H1 (cell line): ENCODE data around the gene DDX49. TPM values are rescaled to one million over a fixed set of nuclear protein-coding genes. Genes with fewer than 3 reads are reported as not detected.

ENCODE experiments used
- ASH2L ChIP-seq: fragments of 200-600, 300-600 bp; sonication (generic); IDR thresholded peaks from one replicate; pipeline ENCODE4 v1.7.1; 2017; ENCODE audit warnings: low read length
- BACH1 ChIP-seq: IDR thresholded peaks from 2 replicates; pipeline ENCODE4 v1.6.1; 2012; ENCODE audit warnings: low read length, improper control_type of control experiment
- BCL11A ChIP-seq, 2 experiments: IDR thresholded peaks; one replicate each; pipeline ENCODE4 v1.6.1; 2011; ENCODE audit warnings: low read depth in 2 of 2, low read length in 2 of 2, mild to moderate bottlenecking in 2 of 2
- CBX5 ChIP-seq: fragments of 300-800, 300-1000 bp; sonication (generic); IDR thresholded peaks from 2 replicates; pipeline ENCODE4 v1.7.1; 2016; ENCODE audit warnings: antibody characterized with exemption, low read length, low read depth
- CHD1 ChIP-seq: IDR thresholded peaks from 2 replicates; pipeline ENCODE4 v1.6.1; 2012; ENCODE audit warnings: low read depth, low read length, improper control_type of control experiment
- EGR1 ChIP-seq: IDR thresholded peaks from 2 replicates; pipeline ENCODE4 v1.6.1; 2011; ENCODE audit warnings: low read depth, low read length, borderline replicate concordance
- GTF2F1 ChIP-seq: IDR thresholded peaks from 2 replicates; pipeline ENCODE4 v1.6.1; 2012; ENCODE audit warnings: low read depth, low read length, improper control_type of control experiment, borderline replicate concordance
- JUND ChIP-seq: IDR thresholded peaks from 2 replicates; pipeline ENCODE4 v1.6.1; 2011; ENCODE audit warnings: mild to moderate bottlenecking, improper control_type of control experiment, low read length
- KDM4A ChIP-seq: IDR thresholded peaks from one replicate; pipeline ENCODE4 v1.7.1; 2012; ENCODE audit warnings: low read depth, mild to moderate bottlenecking, moderate library complexity, low read length, inconsistent platforms; ENCODE audit not compliant: severe bottlenecking
- MAFK ChIP-seq: IDR thresholded peaks from 2 replicates; pipeline ENCODE4 v1.6.1; 2012; ENCODE audit warnings: low read depth, mild to moderate bottlenecking, improper control_type of control experiment, low read length
- NANOG ChIP-seq: IDR thresholded peaks from 2 replicates; pipeline ENCODE4 v1.6.1; 2011; ENCODE audit warnings: low read length, low read depth, mild to moderate bottlenecking, inconsistent platforms; ENCODE audit not compliant: insufficient read depth, poor library complexity, severe bottlenecking
- NRF1 ChIP-seq: IDR thresholded peaks from 2 replicates; pipeline ENCODE4 v1.6.1; 2011; ENCODE audit warnings: mild to moderate bottlenecking, low read depth, low read length, improper control_type of control experiment
- PHF8 ChIP-seq: fragments of 200-600 bp; sonication (generic); conservative IDR thresholded peaks from 2 replicates; pipeline ENCODE4 v1.7.1; 2012; ENCODE audit warnings: low read depth, mild to moderate bottlenecking, inconsistent platforms, low read length, moderate library complexity
- POLR2AphosphoS5 ChIP-seq: IDR thresholded peaks from 2 replicates; pipeline ENCODE4 v1.6.1; 2011; ENCODE audit warnings: low read depth, low read length
- POU5F1 ChIP-seq: IDR thresholded peaks from 2 replicates; pipeline ENCODE4 v1.6.1; 2011; ENCODE audit warnings: low read depth, mild to moderate bottlenecking, low read length, moderate library complexity
- RXRA ChIP-seq: IDR thresholded peaks from 2 replicates; pipeline ENCODE4 v1.6.1; 2011; ENCODE audit warnings: low read depth, mild to moderate bottlenecking, low read length, moderate library complexity; ENCODE audit not compliant: insufficient read depth
- SAP30 ChIP-seq: fragments of 300-600 bp; sonication (generic); IDR thresholded peaks from 2 replicates; pipeline ENCODE4 v1.7.1; 2012; ENCODE audit warnings: low read length, moderate library complexity, mild to moderate bottlenecking, inconsistent platforms; ENCODE audit not compliant: insufficient read depth, insufficient replicate concordance
- SIX5 ChIP-seq: IDR thresholded peaks from 2 replicates; pipeline ENCODE4 v1.6.1; 2011; ENCODE audit warnings: mild to moderate bottlenecking, low read depth, low read length
- SP1 ChIP-seq: IDR thresholded peaks from 2 replicates; pipeline ENCODE4 v1.6.1; 2011; ENCODE audit warnings: low read depth, low read length
- SUZ12 ChIP-seq: fragments of 200-600 bp; sonication (generic); IDR thresholded peaks from 2 replicates; pipeline ENCODE4 v1.6.1; 2012; ENCODE audit warnings: mild to moderate bottlenecking, inconsistent platforms, low read length, moderate library complexity, mixed read lengths
- polyA plus RNA-seq, 7 experiments: library from polyadenylated mRNA; depleted of rRNA in 3 of 7; stranded (reverse) in 5 of 7; unstranded in 2 of 7; fragments of >200 nt in 5 of 7; fragments of 200-250 nt in 2 of 7; gene quantifications; 1 replicate in 5 of 7; 2 replicates in 1 of 7; 4 replicates in 1 of 7; pipeline versions ENCODE4 v1.2.1 to v1.2.3, GENCODE V29; 2011 to 2013; ENCODE audit warnings: missing spikeins in 2 of 7, mixed read lengths in 2 of 7
- total RNA-seq: library from RNA; stranded (reverse); fragmentation: NEBNext Ultra II Directional; extraction: Animal tissue kit (Norgen Biotek cat#: 25700); gene quantifications from 2 replicates; pipeline ENCODE4 v1.2.1, GENCODE V29; 2021
- TF ChIP-seq, protein P1 (sequence below): IDR thresholded peaks from 2 replicates; pipeline ENCODE4 v1.6.1; 2011; ENCODE audit warnings: low read length, improper control_type of control experiment
- TF ChIP-seq, protein P2 (sequence below): IDR thresholded peaks from 2 replicates; pipeline ENCODE4 v1.6.1; 2012; ENCODE audit warnings: inconsistent platforms

Gene DDX49
- total and polyA plus RNA-seq, 2 of the 8 experiments (the other 6 are each of a cell fraction or from before 2014, with no cell fraction given), result 41.3 to 46.5 TPM

DNA sequence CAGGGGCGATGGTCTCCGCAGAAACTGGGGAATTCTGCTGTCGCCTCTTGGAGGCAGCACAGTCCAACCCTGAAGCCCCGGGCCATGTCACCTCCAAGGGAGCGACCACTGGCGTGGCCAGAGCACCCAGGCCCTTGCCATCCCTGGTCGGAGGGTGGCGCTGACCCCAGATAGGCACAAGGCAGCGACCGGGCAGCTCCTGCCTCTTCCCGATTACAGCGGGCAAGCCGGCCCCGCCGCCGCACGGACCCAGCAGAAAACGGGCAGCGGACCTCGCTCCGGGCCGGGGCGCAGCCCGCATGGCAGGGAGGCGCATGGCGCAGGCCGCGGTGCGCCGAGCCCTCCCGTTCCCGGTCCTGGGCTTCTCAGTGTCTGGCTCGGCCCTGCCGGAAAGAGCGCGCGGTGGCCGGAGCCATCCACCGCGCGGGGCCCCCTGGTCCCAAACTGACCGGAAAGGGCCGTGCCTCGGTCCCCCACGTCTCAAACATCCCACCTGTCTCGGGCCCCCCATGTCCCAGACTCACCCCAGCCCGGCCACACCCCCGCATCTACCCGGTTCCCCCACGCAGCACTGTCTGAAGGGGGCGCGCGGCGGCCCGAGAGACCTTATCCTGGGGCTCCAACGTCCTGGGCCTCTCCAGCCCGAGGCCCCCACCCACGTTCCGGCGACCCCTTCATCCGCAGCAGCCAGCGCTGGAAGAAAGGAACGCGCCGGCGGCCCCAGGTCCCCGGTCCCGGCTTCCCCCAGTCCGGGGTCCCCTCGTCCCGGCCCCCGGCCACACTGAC lies 24.3 kb upstream of the DDX49 start (continued):
- no peak for TF ChIP-seq CHD1
- no peak for TF ChIP-seq PHF8
- no peak for TF ChIP-seq MAFK
- no peak for TF ChIP-seq NRF1
- peak; percentile 32; the same call in 1 of the 2 replicates for TF ChIP-seq POLR2AphosphoS5
- TF ChIP-seq SP1, result no peak
- no peak for TF ChIP-seq SIX5
- TF ChIP-seq ASH2L, result no peak
- peak; percentile 36; the same call in 1 of the 2 replicates for TF ChIP-seq SUZ12
- TF ChIP-seq JUND, result no peak
- no peak for TF ChIP-seq RXRA
- TF ChIP-seq NANOG, result no peak
- TF ChIP-seq BCL11A (IDR thresholded peaks at IDR 0.05; ENCODE audit: low read depth in 2 of 2, low read length in 2 of 2), result no peak
- TF ChIP-seq, protein P1, sequence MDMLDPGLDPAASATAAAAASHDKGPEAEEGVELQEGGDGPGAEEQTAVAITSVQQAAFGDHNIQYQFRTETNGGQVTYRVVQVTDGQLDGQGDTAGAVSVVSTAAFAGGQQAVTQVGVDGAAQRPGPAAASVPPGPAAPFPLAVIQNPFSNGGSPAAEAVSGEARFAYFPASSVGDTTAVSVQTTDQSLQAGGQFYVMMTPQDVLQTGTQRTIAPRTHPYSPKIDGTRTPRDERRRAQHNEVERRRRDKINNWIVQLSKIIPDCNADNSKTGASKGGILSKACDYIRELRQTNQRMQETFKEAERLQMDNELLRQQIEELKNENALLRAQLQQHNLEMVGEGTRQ, result no peak
- TF ChIP-seq SAP30, result no peak
- TF ChIP-seq KDM4A, result peak; percentile 86
- TF ChIP-seq POU5F1, result no peak
- TF ChIP-seq BACH1, result no peak
- TF ChIP-seq EGR1, result no peak
- no peak for TF ChIP-seq CBX5
- TF ChIP-seq, protein P2, sequence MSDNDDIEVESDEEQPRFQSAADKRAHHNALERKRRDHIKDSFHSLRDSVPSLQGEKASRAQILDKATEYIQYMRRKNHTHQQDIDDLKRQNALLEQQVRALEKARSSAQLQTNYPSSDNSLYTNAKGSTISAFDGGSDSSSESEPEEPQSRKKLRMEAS, result peak; percentile 57; the same call in 1 of the 2 replicates
- TF ChIP-seq GTF2F1, result no peak
